IMR-90 (cell line): ENCODE results near the gene TRIM25. TPM values are rescaled to one million over a fixed set of nuclear protein-coding genes. Genes with fewer than 3 reads are reported as not detected.

Source experiments
- ATAC-seq: fragments of 200-7000 bp; cut with Tn5 transposase; 2 replicates; pipeline ENCODE4 v1.9.1; 2020; ENCODE audit warnings: low read depth, mild to moderate bottlenecking, moderate library complexity
- BruUV-seq: library from RNA; stranded (reverse); fragments of 400-500 nt; replicated peaks from 2 replicates; lab custom pipeline; 2021; lab: Mats Ljungman, UMichigan
- CTCF ChIA-PET: fragments of 300-600 bp; formaldehyde crosslinking; extraction: SDS; loops from one replicate; lab custom pipeline; 2021; ENCODE audit warnings: antibody characterized with exemption; lab: Yijun Ruan, JAX
- POLR2A ChIA-PET: fragments of 300-600 bp; sonication (Branson Sonifier 250); formaldehyde crosslinking; loops from one replicate; lab custom pipeline; 2022; ENCODE audit warnings: antibody characterized with exemption; ENCODE audit not compliant: unreplicated experiment; lab: Charles Lee
- DNase-seq: peaks from one replicate; pipeline ENCODE4 v3.0.0; 2013
- H2AFZ ChIP-seq: replicated peaks from 2 replicates; pipeline ENCODE3; 2013; ENCODE audit warnings: low read length, mild to moderate bottlenecking; ENCODE audit not compliant: poor library complexity
- H2AK5ac ChIP-seq: 2 replicates; pipeline ENCODE4 v1.6.1; 2013; ENCODE audit warnings: low read depth, low read length, inconsistent platforms
- H2AK9ac ChIP-seq: replicated peaks from 2 replicates; pipeline ENCODE3; 2013; ENCODE audit warnings: mild to moderate bottlenecking, low read depth, low read length, moderate library complexity; ENCODE audit not compliant: poor library complexity
- H2BK120ac ChIP-seq: 2 replicates; pipeline ENCODE4 v1.6.1; 2013; ENCODE audit warnings: low read depth, low read length, inconsistent platforms
- H2BK15ac ChIP-seq: 3 replicates; pipeline ENCODE4 v1.6.1; 2013; ENCODE audit warnings: low read depth, low read length, inconsistent platforms
- H2BK20ac ChIP-seq: 2 replicates; pipeline ENCODE4 v1.6.1; 2013; ENCODE audit warnings: low read depth, mild to moderate bottlenecking, inconsistent platforms, low read length, moderate library complexity
- H2BK5ac ChIP-seq: 2 replicates; pipeline ENCODE4 v1.6.1; 2013; ENCODE audit warnings: mild to moderate bottlenecking, low read depth, low read length, inconsistent platforms; ENCODE audit not compliant: poor library complexity, severe bottlenecking
- H3K14ac ChIP-seq: replicated peaks from 2 replicates; pipeline ENCODE4 v1.6.1; 2013; ENCODE audit warnings: low read depth, low read length, inconsistent platforms
- H3K18ac ChIP-seq: 2 replicates; pipeline ENCODE4 v1.6.1; 2013; ENCODE audit warnings: low read depth, low read length, control low read depth
- H3K23ac ChIP-seq: 2 replicates; pipeline ENCODE4 v1.6.1; 2013; ENCODE audit warnings: low read depth, low read length, inconsistent platforms
- H3K27ac ChIP-seq: 2 replicates; pipeline ENCODE4 v1.5.1; 2013; ENCODE audit warnings: mild to moderate bottlenecking, control low read depth, low read length; ENCODE audit not compliant: insufficient read depth
- H3K27me3 ChIP-seq: 2 replicates; pipeline ENCODE4 v1.6.1; 2013; ENCODE audit warnings: low read length; ENCODE audit not compliant: control insufficient read depth, insufficient read depth
- H3K36me3 ChIP-seq: 2 replicates; pipeline ENCODE4 v1.6.1; 2013; ENCODE audit warnings: low read length, mixed read lengths; ENCODE audit not compliant: control insufficient read depth, insufficient read depth
- H3K4ac ChIP-seq: 2 replicates; pipeline ENCODE4 v1.6.1; 2013; ENCODE audit warnings: low read depth, low read length, inconsistent platforms
- H3K4me1 ChIP-seq: 2 replicates; pipeline ENCODE4 v1.6.1; 2013; ENCODE audit warnings: low read length, mixed read lengths; ENCODE audit not compliant: control insufficient read depth, insufficient read depth
- H3K4me2 ChIP-seq: 2 replicates; pipeline ENCODE4 v1.6.1; 2013; ENCODE audit warnings: low read depth, mild to moderate bottlenecking, control low read depth, low read length, moderate library complexity
- H3K4me3 ChIP-seq: 2 replicates; pipeline ENCODE4 v1.5.1; 2013; ENCODE audit warnings: low read depth, mild to moderate bottlenecking, control low read depth, low read length, moderate library complexity; ENCODE audit not compliant: insufficient read depth
- H3K56ac ChIP-seq: 2 replicates; pipeline ENCODE4 v1.6.1; 2013; ENCODE audit warnings: low read length, inconsistent platforms; ENCODE audit not compliant: insufficient read depth; ENCODE audit errors: extremely low read depth
- H3K79me1 ChIP-seq, 2 experiments: 2 replicates each; pipeline ENCODE4 v1.6.1; 2013; ENCODE audit warnings: low read length in 2 of 2, inconsistent platforms in 1 of 2, low read depth in 1 of 2
- H3K9ac ChIP-seq: 2 replicates; pipeline ENCODE4 v1.6.1; 2013; ENCODE audit warnings: low read depth, low read length, control low read depth
- H3K9me1 ChIP-seq: 2 replicates; pipeline ENCODE4 v1.6.1; 2013; ENCODE audit warnings: low read length, inconsistent platforms; ENCODE audit not compliant: insufficient read depth
- H3K9me3 ChIP-seq: 2 replicates; pipeline ENCODE4 v1.6.1; 2013; ENCODE audit warnings: low read length; ENCODE audit not compliant: control insufficient read depth, insufficient read depth
- H4K20me1 ChIP-seq: 2 replicates; pipeline ENCODE4 v1.6.1; 2013; ENCODE audit warnings: low read length, inconsistent platforms; ENCODE audit not compliant: insufficient read depth
- H4K5ac ChIP-seq: 2 replicates; pipeline ENCODE4 v1.6.1; 2013; ENCODE audit warnings: mild to moderate bottlenecking, low read depth, low read length, control low read depth
- H4K8ac ChIP-seq, 2 experiments: 2 replicates each; pipeline ENCODE4 v1.6.1; 2013; ENCODE audit warnings: low read depth in 2 of 2, low read length in 2 of 2, control low read depth in 1 of 2, inconsistent platforms in 1 of 2
- H4K91ac ChIP-seq: 2 replicates; pipeline ENCODE4 v1.6.1; 2013; ENCODE audit warnings: low read depth, low read length, inconsistent platforms; ENCODE audit not compliant: insufficient read depth
- BHLHE40 ChIP-seq: fragments of 150-350 bp; IDR thresholded peaks from 2 replicates; pipeline ENCODE4 v1.6.1; 2016; ENCODE audit warnings: mild to moderate bottlenecking, low read depth, low read length
- CEBPB ChIP-seq: IDR thresholded peaks from 2 replicates; pipeline ENCODE4 v1.6.1; 2012; ENCODE audit warnings: low read depth, low read length, improper control_type of control experiment
- MAFK ChIP-seq: IDR thresholded peaks from 2 replicates; pipeline ENCODE4 v1.6.1; 2012; ENCODE audit warnings: low read depth, low read length, improper control_type of control experiment
- SMC3 ChIP-seq: fragments of 150-350 bp; IDR thresholded peaks from 2 replicates; pipeline ENCODE4 v1.6.1; 2016; ENCODE audit warnings: low read depth, mild to moderate bottlenecking, antibody characterized with exemption, low read length, moderate library complexity
- USF2 ChIP-seq: fragments of 150-350 bp; IDR thresholded peaks from 2 replicates; pipeline ENCODE4 v1.6.1; 2017; ENCODE audit warnings: mild to moderate bottlenecking, antibody characterized with exemption, low read length, low read depth
- WGBS, 2 experiments: methylation state at CpG; one replicate each; pipeline versions ENCODE4 v1.1.5 to v1.1.7; 2013; ENCODE audit warnings: missing lambda C conversion rate in 2 of 2; ENCODE audit not compliant: insufficient read length in 1 of 2; ENCODE audit errors: extremely low coverage in 2 of 2; 5-methylcytosine and 5-hydroxymethylcytosine counted together
- dilution Hi-C: fragments of 300-500 bp; cut with HindIII; formaldehyde crosslinking; loops from one replicate; pipeline ENCODE4 v1.14.3; 2018; ENCODE audit warnings: low sequenced_read_pairs; ENCODE audit not compliant: unreplicated experiment
- in situ Hi-C: fragments of 300-500 bp; cut with MboI; formaldehyde crosslinking; loops from 3 replicates; pipeline ENCODE4 v1.14.3; 2019; ENCODE audit warnings: low sequenced_read_pairs, inconsistent platforms, mixed read lengths
- intact Hi-C: fragments of 100-400 bp; cut with micrococcal nuclease; formaldehyde crosslinking; loops from 2 replicates; pipeline ENCODE4 v1.10.0; 2022
- polyA plus RNA-seq, 3 experiments: library from polyadenylated mRNA; depleted of rRNA; stranded (reverse); fragments of >200 nt; gene quantifications; 2 replicates each; pipeline ENCODE4 v1.2.3, GENCODE V29; 2012; ENCODE audit warnings: low replicate concordance in 1 of 3
- total RNA-seq: library from RNA; depleted of rRNA; stranded (reverse); fragments of >200 nt; gene quantifications from 2 replicates; pipeline ENCODE4 v1.2.3, GENCODE V29; 2012

The TRIM25 gene
- total and polyA plus RNA-seq, 2 of the 4 experiments (the other 2 are of a cell fraction) = 25.5 to 27.5 TPM

- TF ChIP-seq BHLHE40 (no peak), MAFK (no peak)
These were observed 26.0 kb downstream of the TRIM25 start (continued) for GRCh38 chr17:56887552-56888467.

GRCh38 chr17:56887105-56887504 is 26.7 kb downstream of the TRIM25 start:
- intact Hi-C loops (no loop called here), in situ Hi-C loops (no loop called here), dilution Hi-C loops (no loop called here)
- H2BK20ac ChIP-seq = no peak overlapping the region
- H4K8ac ChIP-seq = no peak overlapping the region
- no peaks in the 10 kb centered on the region for H4K20me1 ChIP-seq
- H2BK120ac ChIP-seq = no peak overlapping the region
- no peak overlapping the region for H2AK9ac ChIP-seq
- no TSS peak for BruUV-seq
- H3K14ac ChIP-seq = no peak overlapping the region
- no peak overlapping the region for H3K4ac ChIP-seq
- H3K9ac ChIP-seq = no peak overlapping the region
- no CpG with 5 or more reads among the region's 5 CpGs for WGBS, 2 experiments
- DNase-seq (peak; percentile 14), ATAC-seq (no peak)
- no peak overlapping the region for H3K27ac ChIP-seq
- ChIA-PET CTCF (no interaction called here), POLR2A (no interaction called here)
- TF ChIP-seq CEBPB (no peak), SMC3 (no peak), USF2 (no peak)
- no peak overlapping the region for H4K91ac ChIP-seq
- 0 out of 4 replicates have a peak, but pooled peaks cover 0 to 5% of the 10 kb centered on the region in 2 experiments for H3K79me1 ChIP-seq
- no peaks in the 10 kb centered on the region for H3K27me3 ChIP-seq
- H2AFZ ChIP-seq = no peak overlapping the region
- peaks cover 34% of the 10 kb centered on the region for H3K36me3 ChIP-seq
- no peaks in the 10 kb centered on the region for H3K4me1 ChIP-seq
- no peak overlapping the region for H3K23ac ChIP-seq
- no peaks in the 10 kb centered on the region; the same call in 1 of the 2 replicates for H3K9me1 ChIP-seq
- no peak overlapping the region for H2BK5ac ChIP-seq
- no peak overlapping the region for H4K5ac ChIP-seq
- no peak overlapping the region for H3K4me2 ChIP-seq
- no peak overlapping the region for H2BK15ac ChIP-seq
- H2AK5ac ChIP-seq = no peak overlapping the region
- peaks cover 3% of the 10 kb centered on the region; the same call in 1 of the 2 replicates for H3K9me3 ChIP-seq
- no peak overlapping the region for H3K4me3 ChIP-seq
- H3K56ac ChIP-seq = no peak overlapping the region
- no peak overlapping the region for H3K18ac ChIP-seq
